Measurements from ENCODE around the gene SIX3. TPM values are rescaled to one million over a fixed set of nuclear protein-coding genes. Genes with fewer than 3 reads are reported as not detected.

Gene SIX3
- total RNA-seq, 2 donors from 2014 or later, result not detected

DNA sequence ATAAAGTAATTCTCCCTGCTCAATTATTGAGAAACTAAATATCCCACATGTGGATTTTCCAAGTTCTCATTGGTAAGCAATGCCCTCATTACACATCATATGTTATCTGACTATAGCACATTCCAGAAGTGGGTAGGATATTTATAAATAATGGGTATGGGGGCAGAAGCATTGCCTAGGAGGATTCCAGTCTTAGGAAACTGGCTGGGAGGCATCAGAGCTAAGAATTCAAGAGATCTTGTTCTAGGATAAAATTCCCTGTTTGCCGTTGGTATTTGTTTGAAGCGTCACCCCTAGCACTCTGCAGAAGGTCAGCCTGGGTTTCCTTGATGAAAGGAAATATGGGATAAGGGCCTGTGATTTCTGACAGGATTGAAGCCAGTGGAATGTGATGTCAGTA lies 47.7 kb downstream of the SIX3 start:
- no peak for ATAC-seq

DNA sequence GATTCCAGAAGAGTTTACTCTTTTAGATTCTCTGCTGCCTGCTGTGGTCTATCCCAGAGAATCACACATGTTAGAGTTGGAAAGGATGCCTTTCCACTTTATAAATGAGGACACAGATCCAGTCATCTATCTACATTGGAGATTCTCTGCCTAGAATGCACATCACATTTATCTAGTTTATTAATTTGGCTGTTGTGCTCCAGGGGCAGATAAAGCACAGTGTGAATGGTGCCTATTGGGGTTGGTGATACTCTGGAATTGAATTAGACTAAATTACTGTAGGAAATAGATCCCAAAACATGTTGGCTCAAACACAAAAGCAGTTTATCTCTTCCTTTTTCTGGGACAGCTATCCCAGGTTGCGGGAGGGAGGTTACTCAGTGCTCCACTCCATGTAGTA lies 52.9 kb downstream of the SIX3 start:
- Mint-ChIP-seq H3K27ac (no peak overlapping the region), H3K36me3 (peaks cover 0 to 6% of the 10 kb centered on the region in 2 donors), H3K9me3 (peaks cover 5 to 6% of the 10 kb centered on the region in 2 donors)
- no peak for DNase-seq (ENCODE audit: low spot score in 2 of 2)
- no peak for ATAC-seq

More for the DNA sequence above, 47.7 kb downstream of the SIX3 start:
- H3K27ac Mint-ChIP-seq, result no peak overlapping the region
- peaks cover 5 to 6% of the 10 kb centered on the region in 2 donors for H3K9me3 Mint-ChIP-seq
- DNase-seq (ENCODE audit: low spot score in 2 of 2), result no peak
- H3K36me3 Mint-ChIP-seq, result peaks cover 0 to 13% of the 10 kb centered on the region in 2 donors

Other genes with a start within 250 kb of the SIX3 start
- gene SIX2, start 67.8 kb downstream of the SIX3 start, total RNA-seq, result not detected

Data from activated naive CD4-positive, alpha-beta T cell treated with anti-CD3 and anti-CD28 coated beads, Interleukin-2, amount 50 U/mL, for 72 hours (primary cell).